ENCODE results near the gene INAVA.
"Not testable (repeated sequence)": the region's sequence is repeated elsewhere in the genome, so short reads cannot be mapped to it uniquely, and the experiment has no call there.

INAVA gene

DNA sequence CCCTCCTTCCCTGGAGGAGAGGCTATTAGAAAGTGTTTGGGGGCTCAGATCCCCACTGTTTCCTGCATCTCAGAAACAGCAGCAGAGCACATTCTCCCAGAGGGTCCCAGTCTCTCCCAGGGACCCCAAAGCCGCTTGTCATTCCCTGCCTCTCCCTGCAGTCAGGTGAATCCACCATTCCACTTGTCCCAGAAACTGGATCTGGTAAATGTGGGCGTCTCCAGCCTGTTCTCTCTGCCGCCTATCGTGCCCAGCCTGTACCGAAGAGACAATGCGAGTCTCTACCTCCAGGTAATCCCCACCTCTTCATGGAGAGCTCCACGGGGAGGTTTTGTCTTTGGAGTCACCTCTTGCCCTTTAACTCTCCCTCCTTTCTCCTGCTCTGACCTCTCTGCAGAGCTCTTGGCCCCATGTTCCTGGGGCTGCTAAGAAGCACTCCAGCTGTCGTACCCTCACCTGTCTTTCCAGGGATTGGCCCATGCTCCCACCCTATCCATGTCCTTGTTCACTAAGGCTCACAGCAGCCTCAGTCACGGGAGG is 26.9 kb downstream of the INAVA start:
- no peak for DNase-seq (ENCODE audit: low spot score)

- no peak for DNase-seq (ENCODE audit: low spot score)
These were observed 27.7 kb downstream of the INAVA start for GRCh38 chr1:200922406-200922805.

DNA sequence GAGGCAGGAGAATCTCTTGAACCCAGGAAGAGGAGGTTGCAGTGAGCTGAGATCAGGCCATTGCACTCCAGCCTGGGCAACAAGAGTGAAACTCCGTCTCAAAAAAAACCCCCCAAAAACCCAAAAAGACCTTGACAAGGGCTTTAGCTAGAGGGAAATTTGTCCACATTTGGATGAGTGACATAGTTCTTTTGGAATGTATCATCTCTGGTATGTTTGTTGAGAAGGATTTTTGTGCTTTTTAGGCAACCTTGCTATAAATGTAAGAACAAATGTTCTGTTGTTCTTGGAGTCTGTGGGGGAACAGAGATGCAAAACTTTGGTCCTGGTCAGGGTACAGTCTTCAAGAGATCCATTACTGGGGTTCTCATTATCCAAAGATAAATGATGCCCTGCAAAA is 28.9 kb downstream of the INAVA start:
- no peak for DNase-seq (ENCODE audit: low spot score)

- DNase-seq (ENCODE audit: low spot score) = no peak
These were observed 31.1 kb downstream of the INAVA start for GRCh38 chr1:200925831-200926230.

- DNase-seq (ENCODE audit: low spot score) = no peak
These were observed 35.0 kb downstream of the INAVA start for GRCh38 chr1:200929530-200930278.

DNA sequence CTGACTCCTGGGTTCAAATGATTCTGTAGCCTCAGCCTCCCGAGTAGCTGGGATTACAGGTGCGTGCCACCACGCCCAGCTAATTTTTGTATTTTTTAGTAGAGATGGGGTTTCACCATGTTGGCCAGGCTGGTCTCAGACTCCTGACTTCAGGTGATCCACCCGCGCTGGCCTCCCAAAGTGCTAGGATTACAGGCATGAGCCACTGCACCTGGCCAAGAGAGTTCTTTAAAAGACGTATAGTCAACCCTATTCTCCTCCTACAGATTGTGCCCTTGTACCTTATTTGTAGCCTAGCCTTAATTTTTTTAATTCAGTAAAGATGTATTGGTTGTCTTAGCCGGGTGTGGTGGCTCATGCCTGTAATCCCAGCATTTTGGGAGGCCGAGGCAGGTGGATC is 35.6 kb downstream of the INAVA start:
- not testable (repeated sequence) for DNase-seq (ENCODE audit: low spot score)

- no peak for DNase-seq (ENCODE audit: low spot score)
These were observed 37.1 kb downstream of the INAVA start for GRCh38 chr1:200931776-200932175.

DNA sequence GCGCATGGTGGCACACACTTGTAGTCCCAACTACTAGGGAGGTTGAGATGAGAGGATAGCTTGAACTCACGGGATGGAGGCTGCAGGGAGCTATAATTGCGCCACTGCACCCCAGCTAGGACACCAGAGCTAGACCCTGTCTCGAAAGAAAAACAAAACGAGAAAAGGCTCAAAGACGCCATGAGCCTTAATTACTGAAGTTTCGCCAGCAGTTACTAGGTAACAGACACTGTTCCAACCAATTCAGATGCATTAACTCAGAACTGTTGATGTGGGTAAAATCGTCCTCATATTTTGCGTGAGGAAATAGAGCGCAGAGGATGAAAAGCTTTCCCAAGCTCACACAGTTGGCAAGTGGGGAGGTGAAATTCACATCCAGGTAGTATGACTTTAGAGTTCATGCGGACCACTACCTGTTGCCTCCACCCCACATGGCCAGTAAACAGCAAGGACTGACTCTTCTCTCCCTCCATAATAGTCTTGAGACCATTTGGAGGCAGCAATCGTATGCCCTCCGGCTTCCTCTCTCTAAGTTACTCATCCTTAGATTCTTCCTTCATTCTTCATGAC is 40.1 kb downstream of the INAVA start:
- no peak for DNase-seq (ENCODE audit: low spot score)

DNA sequence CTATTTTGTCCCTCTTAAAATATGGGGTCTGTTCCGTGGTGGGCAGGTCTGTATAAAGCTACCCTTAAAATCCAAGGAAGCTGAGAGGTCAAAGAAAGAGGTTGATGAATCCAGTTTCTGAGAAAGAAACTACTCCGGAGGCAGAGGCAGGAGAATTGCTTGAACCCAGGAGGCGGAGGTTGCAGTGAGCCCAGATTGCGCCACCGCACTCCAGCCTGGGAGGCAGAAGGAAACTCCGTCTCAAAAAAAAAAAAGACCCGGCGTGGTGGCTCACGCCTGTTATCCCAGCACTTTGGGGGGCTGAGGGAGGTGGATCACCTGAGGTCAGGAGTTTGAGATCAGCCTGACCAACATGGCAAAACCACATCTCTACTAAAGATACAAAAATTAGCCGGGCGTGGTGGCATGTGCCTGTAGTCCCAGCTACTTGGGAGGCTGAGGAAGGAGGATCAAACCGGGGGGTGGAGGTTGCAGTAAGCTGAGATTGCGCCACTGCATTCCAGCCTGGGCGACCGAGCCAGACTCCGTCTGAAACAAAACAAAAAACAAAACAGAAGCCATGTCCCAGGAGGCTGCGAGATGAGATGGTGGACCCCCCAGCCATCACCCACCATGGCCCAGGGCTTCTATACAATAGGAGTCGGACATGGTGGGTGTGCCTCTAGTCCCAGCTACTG is 40.7 kb downstream of the INAVA start:
- DNase-seq (ENCODE audit: low spot score) = not testable (repeated sequence)

DNA sequence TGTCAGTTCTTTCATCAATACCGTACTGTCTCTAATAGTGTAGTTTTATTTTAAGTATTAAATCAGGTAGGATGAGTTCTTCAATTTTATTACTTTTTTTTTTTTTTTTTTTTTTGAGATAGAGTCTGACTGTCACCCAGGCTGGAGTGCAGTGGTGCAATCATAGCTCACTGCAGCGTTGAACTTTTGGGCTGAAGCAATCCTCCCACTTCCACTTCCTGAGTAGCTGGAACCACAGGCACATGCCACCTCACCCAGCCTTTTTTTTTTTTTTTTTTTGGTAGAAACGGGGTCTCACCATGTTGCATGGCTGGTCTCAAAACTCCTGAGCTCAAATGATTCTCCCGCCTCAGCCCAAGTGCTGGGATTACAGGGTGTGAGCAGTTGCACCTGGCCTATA is 44.3 kb downstream of the INAVA start:
- DNase-seq (ENCODE audit: low spot score) = no peak

DNA sequence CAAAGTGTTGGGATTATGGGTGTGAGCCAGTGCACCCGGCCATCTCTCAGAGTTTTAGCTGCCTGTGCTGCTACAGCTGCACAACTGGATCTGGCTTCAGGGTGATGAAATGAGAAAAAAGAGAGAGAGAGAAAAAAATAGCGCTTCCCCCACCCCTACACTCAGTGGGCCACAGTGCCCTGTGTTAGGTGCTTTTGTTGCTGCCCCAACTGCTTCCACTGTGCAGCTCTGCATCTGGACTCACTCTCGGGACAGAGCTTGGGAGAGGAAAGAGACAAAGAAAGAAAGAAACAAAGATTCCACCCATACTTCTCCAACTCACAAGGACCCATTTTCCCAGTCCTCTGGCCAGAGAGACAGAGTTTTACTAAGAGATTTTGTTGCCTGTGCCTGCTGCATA is 50.4 kb downstream of the INAVA start:
- DNase-seq (ENCODE audit: low spot score) = no peak

DNA sequence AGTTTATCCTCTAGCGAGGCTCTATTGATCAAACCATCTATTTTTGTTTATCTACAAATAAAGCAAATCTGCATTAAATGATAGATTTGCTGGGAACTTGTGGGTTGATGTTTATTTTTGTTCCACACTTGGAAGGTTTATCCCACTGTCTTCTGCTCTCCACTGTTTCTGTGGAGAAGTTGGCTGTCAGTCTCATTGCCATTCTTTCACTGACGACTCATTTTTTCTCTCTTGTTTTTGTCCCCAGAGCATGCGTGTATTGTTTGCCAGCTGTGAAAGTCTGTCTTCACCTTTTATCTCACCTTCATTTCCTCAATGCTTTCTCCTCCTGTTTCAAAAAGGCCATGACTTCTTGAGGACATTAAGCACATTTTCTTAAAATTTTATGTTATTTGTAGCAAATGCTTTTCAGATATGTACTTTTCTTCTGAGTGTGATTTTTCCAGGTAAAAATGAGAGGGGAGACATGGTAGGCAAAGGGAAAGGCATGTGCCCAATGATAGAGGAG is 52.4 kb downstream of the INAVA start:
- no peak for DNase-seq (ENCODE audit: low spot score)

GRCh38 chr1:200949626-200950025 is 54.9 kb downstream of the INAVA start:
- no peak for DNase-seq (ENCODE audit: low spot score)

DNA sequence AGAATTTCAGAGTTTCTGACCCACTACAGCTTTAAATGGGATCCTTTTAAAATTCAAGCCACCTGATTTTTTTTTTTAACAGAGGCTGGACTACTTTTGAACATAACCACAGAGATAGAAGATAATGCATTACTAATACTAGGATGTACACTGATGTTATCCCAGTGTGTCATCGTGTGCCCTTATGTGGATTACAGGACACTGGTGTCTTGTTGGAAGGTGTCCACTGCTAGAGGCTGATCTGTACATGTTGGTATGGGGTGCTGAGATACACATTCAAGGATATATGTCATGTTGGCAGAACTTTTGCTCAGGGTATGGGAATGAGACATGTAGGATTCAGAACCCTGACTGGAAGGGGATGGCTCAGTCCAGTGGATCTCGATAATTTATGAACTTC is 56.3 kb downstream of the INAVA start:
- no peak for DNase-seq (ENCODE audit: low spot score)

- no peak for DNase-seq (ENCODE audit: low spot score)
These were observed 59.7 kb downstream of the INAVA start for GRCh38 chr1:200954434-200954833.

DNA sequence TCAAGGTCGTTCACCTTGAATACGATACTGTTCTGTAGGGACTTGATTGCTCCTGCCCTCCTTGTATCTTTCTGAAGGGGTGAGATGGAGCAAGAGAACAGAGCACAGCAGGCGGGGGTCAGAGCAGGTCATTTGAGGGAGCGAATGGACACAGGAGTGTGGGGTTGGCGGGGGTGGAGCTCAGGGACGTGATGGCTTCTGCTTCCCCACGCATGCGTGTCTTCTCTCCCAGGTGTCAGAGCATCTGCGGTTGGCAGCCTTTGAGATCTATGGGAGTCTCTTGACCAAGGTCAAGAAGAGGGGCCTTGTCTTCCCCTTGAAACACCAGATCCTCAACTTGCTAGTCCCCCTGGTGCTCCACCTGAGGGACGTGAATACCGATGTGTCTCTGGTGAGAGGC is 63.9 kb downstream of the INAVA start:
- no peak for DNase-seq (ENCODE audit: low spot score)

DNA sequence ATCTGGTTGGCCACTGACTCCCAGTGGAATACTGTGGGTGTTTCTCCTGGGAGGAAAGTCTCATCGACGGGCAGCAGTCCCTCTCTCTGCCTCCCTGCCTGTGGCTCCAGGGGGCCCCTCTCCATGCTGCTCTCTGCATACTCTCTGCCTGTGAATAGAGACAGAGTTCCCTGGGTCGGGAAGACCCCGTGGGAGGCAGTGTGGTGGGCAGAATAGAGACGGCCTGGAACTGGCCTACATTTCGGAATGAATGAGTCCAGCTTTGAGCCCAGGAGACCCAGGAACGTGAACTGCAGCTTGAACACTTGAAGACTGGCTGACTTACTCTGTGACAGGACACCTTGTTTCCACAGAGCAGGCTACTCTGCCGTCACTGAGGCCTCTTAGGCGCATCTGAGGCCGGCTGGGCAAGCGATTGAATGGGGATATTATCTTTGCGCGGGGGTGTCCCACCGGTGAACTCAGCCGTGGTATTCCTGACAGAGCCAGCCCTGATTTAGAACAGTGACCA is 64.8 kb downstream of the INAVA start:
- no peak for DNase-seq (ENCODE audit: low spot score)

DNA sequence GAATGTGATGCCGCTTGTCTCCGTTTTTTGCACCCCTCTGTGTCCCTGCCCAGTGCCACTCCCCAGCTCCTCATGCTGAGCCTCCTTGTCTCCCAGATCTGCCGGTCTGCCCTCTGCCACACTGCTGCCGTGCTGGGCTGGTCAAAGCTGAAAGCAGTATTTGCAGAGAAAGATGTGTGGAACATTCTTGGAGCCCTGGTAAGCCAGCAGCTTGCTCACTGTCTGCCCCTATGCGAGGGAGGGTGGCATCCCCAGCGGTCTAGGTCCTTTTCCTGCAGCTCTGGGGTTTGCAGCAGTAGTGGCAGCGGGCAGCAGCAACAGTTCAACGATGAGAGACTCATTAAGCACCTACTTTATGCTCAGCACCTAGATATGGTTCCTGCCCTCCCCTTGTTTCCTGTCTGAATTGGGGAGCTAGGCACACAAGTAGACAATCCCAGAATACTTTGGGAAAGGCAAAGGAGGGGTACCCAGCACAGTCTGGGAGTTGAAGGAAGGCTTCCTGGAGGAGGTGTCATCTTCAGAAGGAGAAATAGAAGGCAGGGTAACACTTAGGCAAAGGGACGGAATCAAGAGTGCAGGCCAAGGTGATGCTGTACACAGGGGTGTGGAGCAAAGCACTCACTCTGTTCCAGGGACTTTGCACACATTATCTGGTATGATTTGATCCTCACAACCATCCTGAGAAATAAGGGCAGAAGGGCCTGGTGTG is 65.7 kb downstream of the INAVA start:
- no peak for DNase-seq (ENCODE audit: low spot score)

DNA sequence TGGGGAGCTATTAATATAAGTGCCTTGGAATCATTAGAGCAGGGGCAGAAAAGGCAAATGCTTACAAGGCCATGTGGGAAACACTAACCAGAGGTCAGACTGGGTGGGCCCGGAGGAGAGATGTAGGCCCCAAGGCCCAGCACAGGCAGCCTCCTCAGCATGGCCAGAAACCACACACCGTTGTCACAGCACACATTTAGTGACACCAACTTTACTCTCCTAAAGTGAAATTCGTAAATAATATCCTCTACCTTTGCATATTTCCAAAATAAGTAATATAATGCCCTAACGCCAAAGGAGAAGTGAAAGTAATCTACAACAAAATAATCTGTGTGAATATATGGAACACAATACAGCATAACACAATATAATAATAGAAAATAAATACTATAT is 66.2 kb downstream of the INAVA start:
- no peak for DNase-seq (ENCODE audit: low spot score)

DNA sequence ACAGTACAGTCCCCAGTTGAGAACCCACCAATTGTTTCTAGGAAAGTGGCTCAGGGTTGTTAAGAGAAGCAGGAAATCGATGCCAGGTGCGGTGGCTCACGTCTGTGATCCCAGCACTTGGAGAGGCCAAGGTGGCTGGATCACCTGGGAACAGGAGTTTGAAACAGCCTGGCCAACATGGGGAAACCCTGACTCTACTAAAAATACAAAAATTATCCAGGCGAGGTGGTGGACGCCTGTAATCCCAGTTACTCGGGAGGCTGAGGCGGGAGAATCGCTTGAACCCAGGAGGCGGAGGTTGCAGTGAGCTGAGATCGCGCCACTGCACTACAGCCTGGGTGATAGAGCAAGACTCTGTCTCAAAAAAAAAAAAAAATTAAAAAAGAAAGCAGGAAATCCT is 67.5 kb downstream of the INAVA start:
- DNase-seq (ENCODE audit: low spot score) = not testable (repeated sequence)

DNA sequence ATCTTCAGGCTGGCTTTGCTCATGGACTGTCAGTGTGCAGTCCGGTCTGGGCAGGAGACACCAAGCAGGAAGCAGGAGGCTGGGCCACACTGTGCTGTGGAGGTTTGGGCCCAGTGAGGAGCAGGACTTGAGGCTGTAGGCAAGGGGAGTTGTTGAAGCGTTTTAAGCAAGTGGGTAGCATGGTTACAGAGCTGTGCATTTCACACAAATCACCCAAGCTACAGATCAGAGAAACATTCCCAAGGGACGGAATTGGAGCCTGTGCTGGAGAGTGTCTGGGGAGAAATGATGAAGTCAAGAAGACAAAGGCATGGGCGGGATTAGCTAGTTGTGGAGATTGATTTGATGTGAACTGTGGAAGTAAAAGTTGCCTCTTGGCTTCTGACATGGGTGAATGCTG is 67.9 kb downstream of the INAVA start:
- DNase-seq (ENCODE audit: low spot score) = no peak

GRCh38 chr1:200963076-200963475 is 68.4 kb downstream of the INAVA start:
- no peak for DNase-seq (ENCODE audit: low spot score)
